Activated naive CD4-positive, alpha-beta T cell treated with Interleukin-2 at 50 U/mL for 16 hours (primary cell): ENCODE data around the gene SCRN1.
"Not testable (repeated sequence)": the region's sequence is repeated elsewhere in the genome, so short reads cannot be mapped to it uniquely, and the experiment has no call there.

Experiments used
- DNase-seq: peaks from one replicate; pipeline ENCODE4 v3.0.0-alpha.2; 2020

Gene SCRN1

DNA sequence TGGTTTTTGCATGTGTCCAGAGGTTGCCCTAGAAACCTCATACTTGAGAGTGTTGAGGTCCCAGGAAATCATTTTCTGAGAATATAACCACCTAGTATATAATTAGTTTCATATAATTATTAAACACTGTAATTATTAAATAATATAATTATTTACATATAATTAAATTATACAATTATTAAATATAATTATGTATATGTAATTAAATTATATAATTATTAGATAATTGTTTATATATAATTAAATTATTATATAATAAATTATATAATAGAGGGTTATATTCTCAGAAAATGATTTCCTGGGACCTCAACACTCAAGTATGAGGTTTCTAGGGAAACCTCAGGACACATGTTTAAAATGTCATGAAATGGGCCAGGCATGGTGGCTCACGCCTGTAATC lies 27.6 kb downstream of the SCRN1 start:
- DNase-seq = no peak

DNA sequence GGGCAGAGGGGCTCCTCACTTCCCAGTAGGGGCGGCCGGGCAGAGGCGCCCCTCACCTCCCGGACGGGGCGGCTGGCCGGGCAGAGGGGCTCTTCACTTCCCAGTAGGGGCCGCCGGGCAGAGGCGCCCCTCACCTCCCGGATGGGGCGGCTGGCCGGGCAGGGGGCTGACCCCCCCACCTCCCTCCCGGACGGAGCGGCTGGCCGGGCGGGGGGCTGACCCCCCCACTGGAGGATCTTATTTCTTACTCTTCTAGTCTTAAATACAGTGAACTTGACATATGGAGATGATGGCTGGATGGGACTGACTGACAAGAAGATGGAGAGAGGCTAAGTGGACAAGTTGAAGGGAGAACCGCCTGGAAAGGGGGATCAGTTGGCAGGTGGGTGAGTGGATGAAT lies 28.0 kb downstream of the SCRN1 start:
- not testable (repeated sequence) for DNase-seq

DNA sequence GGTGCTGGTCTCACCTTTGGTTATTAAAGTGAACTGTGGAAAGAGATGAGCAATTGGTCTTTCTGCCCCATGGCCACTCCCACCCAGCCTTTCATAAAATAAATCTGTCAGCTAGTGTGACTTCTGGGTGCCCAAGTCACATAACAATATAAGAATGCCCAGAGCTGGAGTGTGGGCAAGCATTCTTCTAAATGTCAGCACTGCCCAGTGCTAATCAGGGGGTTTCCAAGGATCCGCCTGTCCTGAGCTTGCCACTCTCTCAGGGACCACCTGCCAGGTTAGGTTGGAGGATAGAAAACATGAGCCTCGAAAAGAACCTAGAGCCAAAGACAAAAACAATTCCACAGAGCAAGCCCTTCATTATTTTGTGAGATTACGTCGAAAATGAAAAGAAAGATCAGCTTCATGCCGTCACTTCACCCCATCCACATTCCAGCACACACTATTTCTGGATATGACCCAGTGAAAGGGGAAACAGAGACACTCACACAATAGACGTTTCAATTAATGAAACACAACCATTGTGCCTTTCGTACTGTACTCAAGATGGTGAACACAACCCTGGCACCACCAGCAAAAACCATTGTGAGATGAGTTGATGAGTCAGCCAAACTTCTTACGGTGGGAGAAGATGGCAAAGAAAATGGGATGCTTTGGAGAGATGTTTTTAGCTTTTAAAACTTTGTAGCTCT lies 30.8 kb downstream of the SCRN1 start:
- DNase-seq = no peak

DNA sequence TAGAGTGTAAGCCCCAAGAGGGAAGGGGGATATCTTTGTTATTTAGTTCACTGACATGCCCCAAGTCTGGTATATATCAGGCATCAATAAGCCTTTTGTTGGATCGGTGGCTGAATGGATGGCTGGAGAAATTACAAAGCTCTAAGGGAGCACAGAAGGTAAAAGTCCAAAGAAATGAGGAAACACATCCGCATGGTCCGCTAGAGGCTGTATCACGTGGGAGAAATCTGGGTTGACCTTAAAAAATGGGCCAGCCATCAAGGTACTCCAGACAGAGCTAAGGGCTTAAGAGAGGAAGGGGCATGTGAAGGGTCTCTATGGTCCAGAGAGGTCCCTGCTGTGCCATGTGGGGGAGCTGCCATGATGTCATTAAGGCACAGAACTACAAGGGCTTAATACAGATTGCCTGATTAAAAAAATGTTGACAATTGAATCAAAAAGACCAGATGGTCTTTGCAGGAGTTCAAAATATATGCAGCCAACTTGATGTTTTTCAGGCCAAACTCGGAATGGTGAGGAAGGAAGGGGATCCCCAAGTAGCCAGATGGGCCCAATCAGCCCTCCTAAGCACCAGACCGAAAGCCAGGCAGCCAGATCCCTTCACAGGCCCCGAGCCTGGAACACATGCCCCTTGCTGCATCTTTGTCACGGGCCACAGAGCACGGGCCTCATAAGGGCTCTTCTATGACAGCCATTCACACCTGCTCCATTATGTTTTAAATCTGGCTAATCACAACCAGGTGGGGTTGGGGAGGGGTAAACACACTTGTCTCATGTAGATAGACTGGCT lies 31.9 kb downstream of the SCRN1 start:
- DNase-seq = no peak

DNA sequence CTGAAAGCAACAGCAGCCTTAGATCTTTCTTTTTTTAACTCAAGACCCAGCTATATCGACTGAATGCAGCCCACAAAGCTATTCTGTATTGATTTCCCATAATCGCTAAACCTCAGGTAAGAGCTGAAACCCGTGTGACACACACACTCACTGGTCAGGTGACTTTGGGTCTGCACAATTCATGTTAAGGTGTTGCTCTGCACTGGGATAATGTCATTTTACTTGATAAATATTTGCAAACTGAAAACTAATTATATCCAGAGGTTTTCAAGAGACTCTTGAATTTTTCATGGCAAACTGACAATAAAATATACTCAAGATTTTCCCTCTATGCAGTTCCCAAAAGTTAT lies 33.1 kb downstream of the SCRN1 start:
- DNase-seq = no peak

DNA sequence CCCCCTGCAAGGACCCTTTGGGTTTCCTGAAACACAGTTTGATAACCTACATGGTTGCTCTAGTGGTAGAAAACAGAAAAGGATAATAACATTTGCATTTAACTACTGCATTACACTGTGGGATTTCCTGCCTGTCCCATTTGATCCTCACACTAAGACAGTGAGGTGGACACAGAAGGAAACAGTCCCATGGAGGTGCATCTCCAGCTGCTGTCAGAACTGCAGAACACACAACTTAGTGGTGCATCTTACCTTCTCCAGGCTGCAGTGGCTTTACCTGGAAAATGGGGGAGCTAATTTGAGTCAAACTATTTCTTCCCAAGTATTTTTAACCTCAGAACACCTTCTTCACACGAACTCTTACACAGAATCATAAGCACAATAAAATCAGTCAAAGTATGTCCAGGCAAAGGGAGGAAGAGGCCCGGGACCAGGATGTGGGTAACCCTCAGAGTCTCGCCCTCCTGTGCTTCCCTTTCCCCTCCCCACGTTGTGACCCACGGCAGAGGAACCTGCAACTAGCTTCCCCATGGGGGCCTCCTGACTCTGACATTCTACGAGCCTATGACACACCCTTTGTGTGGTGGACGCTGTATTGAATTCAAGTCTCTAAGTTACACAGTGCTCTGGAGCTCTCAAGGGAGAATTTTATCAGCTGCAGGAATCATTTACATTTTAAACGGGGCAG lies 33.7 kb downstream of the SCRN1 start:
- no peak for DNase-seq

DNA sequence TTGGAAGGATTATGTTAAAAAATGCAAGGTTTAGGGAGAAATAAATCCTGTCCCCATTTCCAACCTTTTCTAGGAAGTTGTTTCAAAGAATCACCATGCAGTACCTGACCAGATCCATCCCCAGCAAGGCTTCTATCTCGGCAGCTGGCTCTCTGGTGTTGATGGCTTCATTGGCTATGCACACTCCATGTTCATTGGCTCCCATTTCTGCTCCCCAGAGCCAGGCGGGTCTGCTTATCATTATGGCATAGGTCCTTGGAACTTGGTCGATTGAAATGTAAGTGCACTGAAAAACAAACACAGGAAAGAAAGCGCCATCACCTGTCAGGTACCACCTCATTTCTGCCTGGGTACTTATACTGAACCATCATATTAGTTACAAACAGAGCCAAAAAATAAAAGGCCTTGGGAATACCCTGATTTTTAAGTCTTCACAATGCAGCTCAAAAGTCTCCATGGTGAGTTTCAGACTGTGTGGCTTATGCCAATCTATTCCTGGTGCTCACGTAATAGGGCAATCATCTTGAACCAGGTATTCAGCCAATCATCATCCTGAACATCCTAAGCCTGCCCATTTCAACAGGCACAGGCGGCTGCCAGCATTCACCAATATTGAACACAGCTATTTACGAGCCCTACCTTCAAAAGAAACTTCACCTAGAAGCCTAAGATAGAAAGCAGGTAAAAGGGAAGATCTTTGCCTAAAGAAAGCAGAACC lies 34.4 kb downstream of the SCRN1 start:
- no peak for DNase-seq

DNA sequence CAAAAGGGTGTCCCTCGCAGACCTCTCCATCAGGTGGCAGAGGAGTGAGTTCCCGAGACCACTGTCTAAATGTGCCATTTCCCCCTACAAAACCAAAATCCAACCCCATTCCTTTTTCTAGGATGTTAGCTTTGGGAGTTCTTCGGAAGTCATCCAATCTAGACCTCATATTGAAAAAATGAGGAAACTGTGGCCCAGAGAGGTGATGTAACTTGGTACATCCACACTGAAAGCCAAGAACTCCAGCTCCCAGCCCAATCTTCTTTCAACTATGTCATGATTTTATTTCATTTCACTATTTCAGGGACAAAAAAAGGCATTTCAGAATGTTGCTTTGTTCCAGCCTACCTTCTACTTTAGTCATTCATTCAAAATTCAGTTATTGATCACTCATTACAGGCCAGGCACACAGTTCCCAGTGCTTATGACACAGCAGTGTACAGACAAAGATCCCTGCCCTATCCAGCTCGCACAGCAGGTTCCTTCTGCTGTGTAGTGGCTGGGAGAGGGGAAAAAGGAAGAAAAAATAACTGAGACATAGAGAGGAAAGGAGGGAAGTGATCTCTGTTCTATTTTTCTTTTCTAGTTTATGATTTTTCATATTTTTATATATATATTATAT lies 35.8 kb downstream of the SCRN1 start:
- no peak for DNase-seq

DNA sequence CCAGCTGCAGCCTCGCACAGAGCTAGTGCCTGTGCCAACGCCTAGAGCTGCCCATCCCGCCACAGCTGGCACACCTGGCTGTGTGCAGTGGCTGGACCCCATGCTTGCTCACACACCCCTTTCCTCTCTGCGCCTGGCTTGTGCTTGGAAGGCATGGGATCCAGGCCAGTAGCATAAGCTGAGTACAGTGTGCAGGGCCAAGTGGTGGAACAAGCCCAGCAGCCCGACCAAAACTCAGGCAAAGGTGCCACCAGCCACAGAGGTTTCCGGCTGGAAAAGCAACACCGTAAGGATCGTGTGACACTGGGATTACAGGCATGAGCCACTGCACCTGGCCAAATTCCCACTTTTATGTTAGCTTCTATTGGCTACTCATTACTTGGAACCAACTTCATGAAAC lies 38.4 kb downstream of the SCRN1 start:
- no peak for DNase-seq

DNA sequence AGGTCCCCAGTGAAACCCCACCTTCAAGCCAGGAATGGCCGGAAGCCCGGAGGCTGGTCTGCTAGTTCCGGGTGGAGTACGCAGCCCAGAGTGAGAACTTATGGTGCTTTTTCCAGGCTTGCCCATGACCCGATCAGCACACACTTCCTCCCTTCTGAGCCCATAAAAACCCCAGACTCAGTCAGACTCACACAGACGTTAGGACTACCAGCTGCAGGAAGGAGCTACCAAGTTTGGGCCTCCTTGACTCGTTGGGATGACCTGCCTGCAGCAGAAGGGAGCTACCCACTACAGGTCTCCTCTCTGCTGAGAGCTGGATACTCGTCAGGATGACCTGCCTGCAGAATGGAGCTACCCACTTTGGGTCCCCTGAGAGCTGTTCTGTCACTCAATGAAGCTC lies 39.1 kb downstream of the SCRN1 start:
- DNase-seq = no peak

DNA sequence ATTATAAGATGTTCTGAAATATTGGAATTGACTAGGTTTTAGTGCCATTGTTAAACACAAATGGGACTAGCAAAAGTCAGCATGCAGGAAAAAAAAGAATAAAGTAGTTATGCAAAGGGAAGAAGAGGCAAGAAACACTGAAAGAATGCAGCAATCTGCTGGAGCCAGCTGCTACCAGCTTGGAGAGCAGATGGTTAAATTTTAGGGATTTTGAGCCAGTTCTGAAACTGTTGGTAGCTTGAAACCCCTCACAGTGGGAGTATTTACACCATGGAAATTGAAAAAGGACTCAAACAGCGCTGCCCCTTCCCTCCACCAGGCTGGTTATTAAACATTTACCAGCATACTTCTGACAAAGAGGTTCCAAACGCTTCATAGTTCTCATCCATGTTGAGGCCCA lies 41.0 kb downstream of the SCRN1 start:
- no peak for DNase-seq

DNA sequence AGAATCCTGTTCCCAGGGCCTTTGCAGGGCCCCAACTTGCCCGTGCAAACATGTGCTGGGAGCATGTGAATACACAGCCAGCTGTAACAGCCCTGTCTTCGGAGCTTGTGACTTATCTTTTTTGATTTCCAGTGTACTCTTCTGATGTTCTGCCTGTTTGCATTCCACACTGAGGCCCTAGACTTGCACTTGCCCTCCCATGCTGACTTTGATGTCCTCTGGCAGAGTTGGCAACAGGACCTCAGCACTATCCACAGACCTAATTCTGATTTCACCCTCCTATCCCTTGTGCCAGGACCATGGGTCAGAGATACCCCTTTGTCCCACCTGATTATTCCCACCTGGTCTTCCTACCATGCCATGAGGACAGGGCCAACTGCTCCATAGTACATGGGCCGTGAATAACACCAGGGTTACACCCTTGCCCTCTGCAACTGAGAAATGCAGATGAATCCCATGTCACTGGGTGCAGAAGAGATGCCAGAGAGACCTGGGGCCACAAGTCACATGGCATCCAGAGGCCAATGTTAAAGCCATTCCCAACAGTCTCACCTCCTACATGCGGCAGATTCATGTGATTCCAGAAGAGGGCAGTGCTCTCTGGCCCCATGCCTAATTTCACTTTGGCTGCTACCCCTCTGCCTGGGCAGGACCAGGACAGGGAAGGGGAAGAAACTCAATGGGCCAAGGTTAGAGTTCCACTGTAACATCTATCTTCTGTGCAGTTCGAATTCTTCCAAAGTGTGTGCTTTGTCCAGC lies 43.0 kb downstream of the SCRN1 start:
- DNase-seq = no peak

DNA sequence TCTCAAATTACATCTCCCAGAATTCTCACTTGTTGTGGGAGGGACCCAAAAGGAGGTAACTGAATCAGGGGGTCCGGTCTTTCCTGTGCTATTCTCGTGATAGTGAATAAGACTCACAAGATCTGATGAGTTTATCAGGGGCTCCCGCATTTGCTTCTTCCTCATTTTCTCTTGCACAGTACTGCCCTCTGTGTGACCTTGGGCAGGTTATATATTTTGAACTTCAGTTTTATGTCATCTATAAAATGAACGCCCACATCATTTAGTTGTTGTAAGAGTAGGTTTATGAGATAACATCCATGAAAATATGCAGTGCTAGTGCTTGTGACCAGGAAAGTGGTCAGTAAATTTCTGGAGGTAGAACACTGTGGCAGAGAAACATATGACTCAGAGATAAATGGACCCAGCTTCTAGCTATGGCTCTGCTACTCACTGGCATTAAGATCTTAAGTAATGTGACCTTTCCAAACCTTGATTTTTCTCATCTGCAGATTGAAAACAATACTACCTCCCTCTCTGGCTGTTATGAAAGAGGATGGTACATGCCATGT lies 44.3 kb downstream of the SCRN1 start:
- DNase-seq = no peak

DNA sequence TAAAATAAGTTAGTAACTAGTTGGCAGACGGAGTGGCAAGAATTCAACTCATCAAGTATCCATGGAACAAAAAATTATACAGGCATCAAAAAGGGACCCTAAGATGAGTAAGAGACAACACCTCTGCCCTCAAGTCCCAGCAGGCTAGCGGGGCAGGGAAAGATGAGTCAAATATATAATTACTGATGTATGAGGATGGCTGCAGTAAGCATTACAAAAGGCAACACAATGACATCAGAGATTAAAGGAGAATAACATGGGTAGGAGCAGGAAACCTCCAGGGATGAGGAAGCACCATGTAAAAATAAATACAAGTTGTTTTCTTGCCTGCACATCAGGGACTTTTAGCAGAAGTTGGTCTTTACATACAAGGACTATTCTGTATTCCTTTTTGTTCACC lies 49.4 kb downstream of the SCRN1 start:
- no peak for DNase-seq

DNA sequence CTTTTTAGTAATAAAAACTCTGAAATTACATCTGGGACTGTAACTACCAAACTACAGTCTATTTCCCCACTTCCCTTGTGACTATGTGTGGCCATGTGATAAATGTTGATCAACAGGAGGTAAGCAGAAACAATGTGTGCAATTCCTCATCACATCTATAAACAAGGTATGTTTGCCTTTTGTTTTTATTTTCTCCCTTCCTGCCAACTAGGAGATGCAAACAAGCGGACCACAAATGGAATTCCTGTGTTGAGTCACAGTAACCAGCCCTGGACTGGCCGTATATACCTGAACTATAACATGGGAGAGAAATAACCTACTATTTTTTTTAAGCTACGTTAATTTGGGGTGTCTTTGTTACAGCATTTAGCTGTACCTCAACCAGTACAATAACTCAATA lies 52.5 kb downstream of the SCRN1 start:
- DNase-seq = no peak

DNA sequence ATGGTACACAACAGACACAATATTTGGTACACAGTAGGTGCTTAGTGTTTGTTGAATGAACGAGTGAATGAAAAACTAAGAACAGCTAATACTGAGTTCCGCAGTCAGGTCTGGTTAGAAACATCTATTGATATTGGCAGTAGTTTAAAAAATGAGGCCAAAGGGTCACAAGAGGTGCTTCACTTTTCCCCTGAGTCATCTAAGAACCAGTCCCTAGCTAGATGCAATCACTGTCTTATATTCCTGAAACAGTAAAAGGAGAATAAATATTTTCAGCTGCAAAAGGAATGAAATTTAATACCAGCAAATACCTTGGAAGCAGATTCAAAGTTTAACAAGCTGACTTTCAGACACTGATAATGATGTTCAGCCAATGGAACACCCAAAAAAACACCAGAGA lies 54.5 kb downstream of the SCRN1 start:
- no peak for DNase-seq

DNA sequence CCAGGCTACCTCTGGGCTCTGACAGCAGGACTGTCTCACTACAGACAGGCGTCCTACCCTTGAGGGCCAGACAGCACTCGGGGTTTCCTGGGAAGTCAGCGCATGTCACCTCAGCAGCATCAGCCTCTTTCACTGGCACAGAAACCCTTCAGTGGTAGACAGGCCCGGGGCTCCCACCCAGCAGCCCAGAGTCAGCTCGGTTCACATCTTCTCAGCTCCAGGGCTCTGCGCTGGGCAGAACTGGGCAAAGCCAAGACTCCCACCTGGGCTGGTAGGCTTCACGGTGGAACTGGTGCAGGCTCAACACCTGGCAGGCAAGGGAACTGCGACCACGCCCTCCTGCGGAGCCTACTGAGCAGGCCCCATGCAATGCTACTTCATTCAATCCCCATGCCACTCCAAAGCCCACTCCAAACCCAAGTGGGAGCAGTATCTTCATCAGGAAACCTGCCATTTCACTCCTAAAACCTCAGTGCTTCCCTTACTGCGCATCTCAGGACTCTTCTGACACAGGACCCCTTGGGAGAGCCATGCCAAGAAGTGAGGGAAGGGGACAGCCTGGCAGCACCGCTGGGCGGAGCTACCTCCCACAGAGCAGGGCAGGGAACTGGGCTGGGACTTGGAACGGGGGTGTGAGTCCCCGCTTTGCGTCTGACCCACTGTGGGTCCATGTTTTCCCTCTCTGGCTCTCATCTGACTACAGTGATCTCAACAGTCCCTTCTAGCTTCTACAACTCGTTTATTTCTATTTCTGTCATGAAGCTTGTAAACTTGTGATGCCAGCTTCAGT lies 60.4 kb downstream of the SCRN1 start:
- DNase-seq = no peak

DNA sequence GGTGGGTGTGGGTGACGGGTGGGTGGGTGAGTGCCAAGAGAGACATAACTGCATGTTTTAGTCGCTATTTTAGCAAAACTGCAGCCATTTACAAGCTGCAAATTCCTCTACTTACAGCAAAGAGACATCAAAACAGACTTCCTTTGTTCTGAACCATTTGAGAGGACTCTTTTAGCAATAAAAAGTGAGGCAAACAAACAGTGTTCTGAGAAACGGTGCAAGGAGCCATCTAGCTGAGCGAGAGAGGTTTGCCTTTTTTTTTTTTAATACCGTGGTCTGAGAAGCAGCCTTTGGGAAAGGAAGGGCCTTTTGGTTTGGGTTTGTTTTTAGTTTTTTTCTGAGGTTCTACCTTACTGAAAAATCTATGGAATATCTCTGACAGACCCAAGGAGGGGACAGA lies 62.9 kb downstream of the SCRN1 start:
- DNase-seq = no peak

DNA sequence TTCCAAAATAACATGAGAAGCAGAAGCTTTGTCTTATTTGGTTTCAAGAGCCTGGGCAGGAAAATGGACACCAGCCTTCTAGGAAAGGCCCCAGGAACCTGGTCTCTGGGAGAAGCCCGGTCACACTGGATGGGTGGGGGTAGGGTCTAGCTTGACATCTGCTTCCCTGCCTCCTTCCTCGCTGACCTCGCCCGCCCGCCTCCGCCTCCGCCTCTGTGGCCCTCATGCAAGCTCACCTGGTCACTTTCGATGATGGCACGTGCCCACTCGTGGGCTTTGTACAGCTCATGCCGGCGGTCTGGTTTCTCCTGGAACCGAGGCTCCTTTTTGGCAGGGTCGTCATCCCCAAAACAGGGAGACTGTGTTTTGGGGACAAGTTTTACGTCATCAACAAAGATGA lies 63.4 kb downstream of the SCRN1 start:
- DNase-seq = no peak

DNA sequence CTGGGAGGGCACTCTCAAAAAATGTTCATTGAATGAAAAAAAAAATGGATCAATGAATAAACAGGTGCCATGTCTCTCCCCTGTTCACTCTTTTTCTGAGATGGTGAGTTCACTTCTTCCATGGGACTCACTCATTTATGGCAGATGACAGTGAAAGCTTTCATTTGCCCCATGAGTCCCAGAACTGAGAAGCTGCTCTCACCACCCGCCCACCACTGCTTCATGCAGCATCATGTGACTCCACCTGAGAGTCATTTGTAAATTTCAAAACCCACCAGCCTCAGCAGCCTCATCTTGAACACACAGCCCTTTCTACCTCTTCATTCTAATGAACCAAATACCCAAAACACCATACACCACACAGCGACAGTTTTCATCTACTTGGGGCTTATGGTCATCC lies 64.9 kb downstream of the SCRN1 start:
- DNase-seq = peak; percentile 3

DNA sequence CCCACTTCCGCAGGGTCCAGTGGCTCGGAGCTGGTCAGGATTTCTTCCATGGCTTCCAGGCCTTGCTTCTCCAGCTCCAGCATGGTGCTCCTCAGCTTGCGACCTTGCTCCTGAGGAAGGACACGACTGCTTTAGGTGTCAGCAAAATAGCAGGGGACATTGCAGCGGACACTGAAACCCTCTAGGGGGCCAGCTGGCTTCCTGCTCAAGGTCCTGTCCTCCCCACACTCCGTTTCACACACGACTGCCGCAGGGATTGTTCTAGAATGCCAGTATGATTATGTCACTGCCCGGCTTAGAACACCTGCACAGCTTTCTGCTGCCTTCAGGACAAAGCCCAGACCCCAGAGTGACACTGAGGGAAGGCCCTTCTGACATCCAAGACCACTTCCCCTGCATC lies 65.6 kb downstream of the SCRN1 start:
- no peak for DNase-seq
